ENCODE data around the gene MYLK2. TPM values are rescaled to one million over a fixed set of nuclear protein-coding genes. Genes with fewer than 3 reads are reported as not detected.

The MYLK2 gene
- polyA plus RNA-seq, 1 donor = 0.21 TPM

GRCh38 chr20:31843288-31843687 is 24.1 kb downstream of the MYLK2 start:
- no peak for DNase-seq
- Histone ChIP-seq H3K27ac (ENCODE audit: low read length) (no peak overlapping the region), H3K36me3 (ENCODE audit: control insufficient read depth, insufficient read depth, low read length) (no peaks in the 10 kb centered on the region), H3K9me3 (ENCODE audit: control insufficient read depth, low read depth, low read length) (no peaks in the 10 kb centered on the region), H3K4me3 (ENCODE audit: low read length) (no peak overlapping the region), H3K27me3 (ENCODE audit: control insufficient read depth, insufficient read depth, low read length) (peaks cover 6% of the 10 kb centered on the region), H3K4me1 (ENCODE audit: control insufficient read depth, insufficient read depth, low read length) (no peaks in the 10 kb centered on the region)
- no CpG with 5 or more reads among the region's 6 CpGs for WGBS (ENCODE audit: insufficient coverage, low lambda C conversion rate)

- Histone ChIP-seq H3K4me1 (ENCODE audit: control insufficient read depth, insufficient read depth, low read length) (no peaks in the 10 kb centered on the region), H3K9me3 (ENCODE audit: control insufficient read depth, low read depth, low read length) (no peaks in the 10 kb centered on the region), H3K27ac (ENCODE audit: low read length) (no peak overlapping the region), H3K4me3 (ENCODE audit: low read length) (no peak overlapping the region), H3K36me3 (ENCODE audit: control insufficient read depth, insufficient read depth, low read length) (no peaks in the 10 kb centered on the region), H3K27me3 (ENCODE audit: control insufficient read depth, insufficient read depth, low read length) (peaks cover 3% of the 10 kb centered on the region)
- no peak for DNase-seq
- WGBS (ENCODE audit: insufficient coverage, low lambda C conversion rate) = no CpG with 5 or more reads among the region's 5 CpGs
Measured at GRCh38 chr20:31843881-31844280, 24.7 kb downstream of the MYLK2 start.

DNA sequence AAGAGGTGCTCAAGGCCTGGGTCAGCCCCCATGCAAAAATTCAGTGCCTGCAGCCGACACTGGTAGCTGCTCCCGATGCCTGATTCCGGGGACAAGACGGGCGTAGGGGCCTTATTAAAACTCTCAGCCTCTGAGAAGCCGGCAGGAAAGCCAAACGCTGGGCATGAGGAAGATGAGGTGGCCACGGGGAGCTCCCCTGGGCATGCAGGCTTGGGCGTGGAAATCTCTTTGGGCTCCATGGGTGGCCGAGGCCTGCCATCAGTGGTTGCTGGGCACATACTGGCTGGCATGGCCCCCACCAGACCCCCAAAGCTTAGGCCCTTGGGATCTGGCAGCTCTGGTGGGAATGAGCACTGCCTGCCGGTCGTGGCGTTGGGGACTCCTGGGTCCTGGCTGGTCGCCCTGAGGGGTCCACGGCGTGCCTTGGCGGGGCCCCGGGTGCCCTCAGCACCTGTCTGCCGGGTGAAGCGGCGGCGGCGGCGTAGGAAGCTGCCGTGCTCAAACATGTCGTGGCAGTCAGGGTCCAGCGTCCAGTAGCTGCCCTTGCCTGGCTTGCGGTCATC is 25.7 kb downstream of the MYLK2 start:
- DNase-seq = no peak
- peaks cover 12% of the 10 kb centered on the region for H3K27me3 ChIP-seq (ENCODE audit: control insufficient read depth, insufficient read depth, low read length)
- H3K27ac ChIP-seq (ENCODE audit: low read length) = no peak overlapping the region
- H3K4me3 ChIP-seq (ENCODE audit: low read length) = no peak overlapping the region
- no peaks in the 10 kb centered on the region for H3K36me3 ChIP-seq (ENCODE audit: control insufficient read depth, insufficient read depth, low read length)
- no CpG with 5 or more reads among the region's 28 CpGs for WGBS (ENCODE audit: insufficient coverage, low lambda C conversion rate)
- no peaks in the 10 kb centered on the region for H3K4me1 ChIP-seq (ENCODE audit: control insufficient read depth, insufficient read depth, low read length)
- H3K9me3 ChIP-seq (ENCODE audit: control insufficient read depth, low read depth, low read length) = no peaks in the 10 kb centered on the region

- 62% methylated on average over 2 of the region's 21 CpGs for WGBS (ENCODE audit: insufficient coverage, low lambda C conversion rate)
- H3K27ac ChIP-seq (ENCODE audit: low read length) = no peak within 1 kb of the TSS
- no peaks in the 10 kb centered on the region for H3K36me3 ChIP-seq (ENCODE audit: control insufficient read depth, insufficient read depth, low read length)
- DNase-seq = no peak
- H3K9me3 ChIP-seq (ENCODE audit: control insufficient read depth, low read depth, low read length) = no peaks in the 10 kb centered on the region
- H3K4me1 ChIP-seq (ENCODE audit: control insufficient read depth, insufficient read depth, low read length) = no peaks in the 10 kb centered on the region
- no peak within 1 kb of the TSS for H3K4me3 ChIP-seq (ENCODE audit: low read length)
- H3K27me3 ChIP-seq (ENCODE audit: control insufficient read depth, insufficient read depth, low read length) = peaks cover 18% of the 10 kb centered on the region
Measured at GRCh38 chr20:31845300-31845863, 26.2 kb downstream of the MYLK2 start, which contains the start of gene FOXS1. Gene FOXS1, minus strand, starts transcription at chr20:31845604. Its CDS starts 62 bp downstream, at chr20:31845542.

GRCh38 chr20:31846793-31847138 is 27.6 kb downstream of the MYLK2 start:
- DNase-seq = no peak
- Histone ChIP-seq H3K27me3 (ENCODE audit: control insufficient read depth, insufficient read depth, low read length) (peaks cover 31% of the 10 kb centered on the region), H3K36me3 (ENCODE audit: control insufficient read depth, insufficient read depth, low read length) (no peaks in the 10 kb centered on the region), H3K4me1 (ENCODE audit: control insufficient read depth, insufficient read depth, low read length) (no peaks in the 10 kb centered on the region), H3K9me3 (ENCODE audit: control insufficient read depth, low read depth, low read length) (no peaks in the 10 kb centered on the region), H3K27ac (ENCODE audit: low read length) (no peak overlapping the region), H3K4me3 (ENCODE audit: low read length) (no peak overlapping the region)
- no CpG with 5 or more reads among the region's 3 CpGs for WGBS (ENCODE audit: insufficient coverage, low lambda C conversion rate)

GRCh38 chr20:31848088-31848999 is 29.2 kb downstream of the MYLK2 start:
- H3K36me3 ChIP-seq (ENCODE audit: control insufficient read depth, insufficient read depth, low read length) = no peaks in the 10 kb centered on the region
- H3K4me1 ChIP-seq (ENCODE audit: control insufficient read depth, insufficient read depth, low read length) = no peaks in the 10 kb centered on the region
- H3K9me3 ChIP-seq (ENCODE audit: control insufficient read depth, low read depth, low read length) = no peaks in the 10 kb centered on the region
- DNase-seq = no peak
- WGBS (ENCODE audit: insufficient coverage, low lambda C conversion rate) = no CpG with 5 or more reads among the region's 32 CpGs
- peaks cover 36% of the 10 kb centered on the region for H3K27me3 ChIP-seq (ENCODE audit: control insufficient read depth, insufficient read depth, low read length)
- no peak overlapping the region for H3K27ac ChIP-seq (ENCODE audit: low read length)
- no peak overlapping the region for H3K4me3 ChIP-seq (ENCODE audit: low read length)

GRCh38 chr20:31849306-31849930 is 30.3 kb downstream of the MYLK2 start:
- WGBS (ENCODE audit: insufficient coverage, low lambda C conversion rate) = no CpG with 5 or more reads among the region's 45 CpGs
- H3K9me3 ChIP-seq (ENCODE audit: control insufficient read depth, low read depth, low read length) = no peaks in the 10 kb centered on the region
- no peak for DNase-seq
- H3K4me1 ChIP-seq (ENCODE audit: control insufficient read depth, insufficient read depth, low read length) = no peaks in the 10 kb centered on the region
- H3K36me3 ChIP-seq (ENCODE audit: control insufficient read depth, insufficient read depth, low read length) = no peaks in the 10 kb centered on the region
- H3K27me3 ChIP-seq (ENCODE audit: control insufficient read depth, insufficient read depth, low read length) = peaks cover 36% of the 10 kb centered on the region
- H3K4me3 ChIP-seq (ENCODE audit: low read length) = no peak overlapping the region
- H3K27ac ChIP-seq (ENCODE audit: low read length) = no peak overlapping the region

GRCh38 chr20:31851240-31851955 is 32.2 kb downstream of the MYLK2 start:
- no peak for DNase-seq
- Histone ChIP-seq H3K9me3 (ENCODE audit: control insufficient read depth, low read depth, low read length) (no peaks in the 10 kb centered on the region), H3K27me3 (ENCODE audit: control insufficient read depth, insufficient read depth, low read length) (peaks cover 38% of the 10 kb centered on the region), H3K36me3 (ENCODE audit: control insufficient read depth, insufficient read depth, low read length) (no peaks in the 10 kb centered on the region), H3K27ac (ENCODE audit: low read length) (no peak overlapping the region), H3K4me3 (ENCODE audit: low read length) (no peak overlapping the region), H3K4me1 (ENCODE audit: control insufficient read depth, insufficient read depth, low read length) (no peaks in the 10 kb centered on the region)
- WGBS (ENCODE audit: insufficient coverage, low lambda C conversion rate) = 57% methylated on average over 6 of the region's 11 CpGs

- Histone ChIP-seq H3K4me1 (ENCODE audit: control insufficient read depth, insufficient read depth, low read length) (peaks cover 10% of the 10 kb centered on the region), H3K36me3 (ENCODE audit: control insufficient read depth, insufficient read depth, low read length) (no peaks in the 10 kb centered on the region), H3K9me3 (ENCODE audit: control insufficient read depth, low read depth, low read length) (no peaks in the 10 kb centered on the region), H3K27me3 (ENCODE audit: control insufficient read depth, insufficient read depth, low read length) (peaks cover 37% of the 10 kb centered on the region), H3K4me3 (ENCODE audit: low read length) (no peak overlapping the region), H3K27ac (ENCODE audit: low read length) (no peak overlapping the region)
- no peak for DNase-seq
- WGBS (ENCODE audit: insufficient coverage, low lambda C conversion rate) = no CpG with 5 or more reads among the region's 7 CpGs
Measured at GRCh38 chr20:31853481-31853880, 34.3 kb downstream of the MYLK2 start.

DNA sequence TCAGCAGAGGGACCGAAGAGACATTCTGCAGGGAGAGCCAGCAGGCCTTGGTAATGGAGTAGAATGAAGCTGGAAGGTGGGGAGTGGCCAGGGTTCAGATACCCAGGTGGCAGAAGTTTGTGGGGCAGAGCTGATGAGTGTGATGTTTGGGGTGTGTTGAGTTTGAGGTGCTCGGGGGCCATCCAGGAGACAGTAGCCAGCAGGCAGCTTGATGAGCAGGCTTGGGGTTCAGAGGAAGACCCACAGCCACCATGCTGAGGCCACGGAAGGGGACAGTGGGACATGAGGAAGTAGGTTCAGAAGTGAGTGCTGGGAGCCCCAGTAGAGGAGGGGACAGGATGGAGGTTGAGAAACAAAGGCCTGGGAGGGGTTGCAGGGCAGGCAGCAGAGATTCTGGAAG is 37.4 kb downstream of the MYLK2 start:
- Histone ChIP-seq H3K4me3 (ENCODE audit: low read length) (no peak overlapping the region), H3K36me3 (ENCODE audit: control insufficient read depth, insufficient read depth, low read length) (no peaks in the 10 kb centered on the region), H3K27ac (ENCODE audit: low read length) (no peak overlapping the region), H3K4me1 (ENCODE audit: control insufficient read depth, insufficient read depth, low read length) (peaks cover 17% of the 10 kb centered on the region), H3K27me3 (ENCODE audit: control insufficient read depth, insufficient read depth, low read length) (peaks cover 20% of the 10 kb centered on the region), H3K9me3 (ENCODE audit: control insufficient read depth, low read depth, low read length) (no peaks in the 10 kb centered on the region)
- WGBS (ENCODE audit: insufficient coverage, low lambda C conversion rate) = no CpG with 5 or more reads among the region's 3 CpGs
- DNase-seq = no peak
